ENCODE data around the gene ACKR4. TPM values are rescaled to one million over a fixed set of nuclear protein-coding genes. Genes with fewer than 3 reads are reported as not detected.

ACKR4 gene
- total and polyA plus RNA-seq, 9 of the 15 experiments (the other 6 are each of a cell fraction or from before 2014, with no cell fraction given): 0.04 to 0.06 TPM; not detected in 7

- in situ Hi-C loops (cut with MboI): no loop called here
- no peaks in the 10 kb centered on the region for H3K9me1 ChIP-seq (ENCODE audit: control insufficient read depth, insufficient read depth, low read length)
- no peaks in the 10 kb centered on the region for H4K20me1 ChIP-seq (replicated peaks; ENCODE audit: control insufficient read depth, insufficient read depth, low read length)
- 38% methylated on average over 2 of the region's 2 CpGs for WGBS (ENCODE audit: insufficient coverage, low coverage, missing lambda C conversion rate)
- CTCF ChIA-PET (ENCODE audit: low intra/inter-chr PET ratio): no interaction called here
- no peaks in the 10 kb centered on the region for H3K9me3 ChIP-seq (replicated peaks; ENCODE audit: control insufficient read depth, insufficient read depth, low read depth, low read length)
- no peak overlapping the region for H3K9ac ChIP-seq (ENCODE audit: insufficient read depth in 1 of 2, low read depth in 2 of 2, low read length in 2 of 2)
- no peaks in the 10 kb centered on the region for H3K79me2 ChIP-seq (ENCODE audit: control insufficient read depth, insufficient read depth, low read length)
- H3K27me3 ChIP-seq (ENCODE audit: control insufficient read depth in 2 of 2, insufficient read depth in 2 of 2, low read length in 2 of 2): no peaks in the 10 kb centered on the region
- no TSS peak for BruUV-seq (replicated peaks)
- ATAC-seq: no peak
- POLR2A ChIA-PET: no interaction called here
- no peak overlapping the region for H3K27ac ChIP-seq (ENCODE audit: extremely low read depth, low read depth, low read length)
- no peak for DNase-seq (ENCODE audit: extremely low read depth in 1 of 4, low spot score in 3 of 4)
- TF ChIP-seq NEUROD1 (IDR thresholded peaks at IDR 0.05; ENCODE audit: borderline replicate concordance, low read depth, low read length, partially characterized antibody) (no peak), SAFB (IDR thresholded peaks at IDR 0.05; ENCODE audit: borderline replicate concordance, low read depth, low read length) (no peak), E2F3 (CRISPR knock-in tag; IDR thresholded peaks at IDR 0.05) (no peak), TSHZ1 (CRISPR knock-in tag; IDR thresholded peaks at IDR 0.05) (no peak), ESRRB (CRISPR knock-in tag; IDR thresholded peaks at IDR 0.05; ENCODE audit: borderline replicate concordance) (no peak), RB1 (IDR thresholded peaks at IDR 0.05; ENCODE audit: low read depth) (no peak), ZNF384 (IDR thresholded peaks at IDR 0.05; ENCODE audit: low read depth, low read length) (no peak), ZNF589 (CRISPR knock-in tag; IDR thresholded peaks at IDR 0.05; ENCODE audit: low read depth) (no peak), MAFG (tag; conservative IDR thresholded peaks at IDR 0.05) (no peak), TAF15 (IDR thresholded peaks at IDR 0.05; ENCODE audit: low read depth, low read length) (no peak), RHOXF2B (CRISPR knock-in tag; conservative IDR thresholded peaks at IDR 0.05) (no peak), ZBTB2 (IDR thresholded peaks at IDR 0.05) (no peak), SMARCA4 (IDR thresholded peaks at IDR 0.05) (no peak), NR4A1 (CRISPR knock-in tag; IDR thresholded peaks at IDR 0.05) (no peak), NR4A1 (tag; IDR thresholded peaks at IDR 0.05) (no peak), PML (IDR thresholded peaks at IDR 0.05; ENCODE audit: low read length) (no peak)
- no peak overlapping the region for H2AFZ ChIP-seq (ENCODE audit: low read depth, low read length)
- intact Hi-C loops (cut with micrococcal nuclease): no loop called here
- H3K36me3 ChIP-seq (ENCODE audit: control insufficient read depth, insufficient read depth, low read length): no peaks in the 10 kb centered on the region
- no peaks in the 10 kb centered on the region for H3K4me1 ChIP-seq (replicated peaks in 1 of 2; ENCODE audit: control insufficient read depth in 2 of 2, insufficient read depth in 2 of 2, low read length in 2 of 2)
- H3K4me2 ChIP-seq (ENCODE audit: insufficient read depth, low read length): no peak overlapping the region
- no peak overlapping the region for H3K4me3 ChIP-seq
- FAIRE-seq: no peak
Observed at GRCh38 chr3:132570016-132570415, 27.1 kb upstream of the ACKR4 start.

All from K562 (cell line).